Measurements from ENCODE around the gene CARD9.

Gene CARD9

GRCh38 chr9:136337416-136338395 lies 35.8 kb downstream of the CARD9 start:
- Mint-ChIP-seq H3K27ac (no peak overlapping the region), H3K9me3 (no peaks in the 10 kb centered on the region), H3K36me3 (ENCODE audit: low read depth) (peaks cover 7% of the 10 kb centered on the region), H3K27me3 (ENCODE audit: low read depth) (no peaks in the 10 kb centered on the region), H3K4me1 (peaks cover 11% of the 10 kb centered on the region), H3K4me3 (no peak overlapping the region)
- TF ChIP-seq CTCF (IDR thresholded peaks at IDR 0.05; ENCODE audit: unreplicated experiment in 3 of 3) = no peak

- TF ChIP-seq CTCF (IDR thresholded peaks at IDR 0.05; ENCODE audit: unreplicated experiment in 3 of 3) = no peak
- no peaks in the 10 kb centered on the region for H3K9me3 Mint-ChIP-seq
- peaks cover 7% of the 10 kb centered on the region for H3K36me3 Mint-ChIP-seq (ENCODE audit: low read depth)
- H3K27ac Mint-ChIP-seq = no peak overlapping the region
- H3K27me3 Mint-ChIP-seq (ENCODE audit: low read depth) = no peaks in the 10 kb centered on the region
- H3K4me1 Mint-ChIP-seq = peaks cover 8% of the 10 kb centered on the region
- H3K4me3 Mint-ChIP-seq = no peak overlapping the region
Measured at GRCh38 chr9:136336881-136337280, 36.6 kb downstream of the CARD9 start.

GRCh38 chr9:136336156-136336870 lies 37.2 kb downstream of the CARD9 start:
- Mint-ChIP-seq H3K27me3 (ENCODE audit: low read depth) (no peaks in the 10 kb centered on the region), H3K9me3 (no peaks in the 10 kb centered on the region), H3K4me1 (peaks cover 6% of the 10 kb centered on the region), H3K4me3 (no peak overlapping the region), H3K27ac (no peak overlapping the region), H3K36me3 (ENCODE audit: low read depth) (peaks cover 7% of the 10 kb centered on the region)
- no peak for TF ChIP-seq CTCF (IDR thresholded peaks at IDR 0.05; ENCODE audit: unreplicated experiment in 3 of 3)

- no peaks in the 10 kb centered on the region for H3K9me3 Mint-ChIP-seq
- TF ChIP-seq CTCF (IDR thresholded peaks at IDR 0.05; ENCODE audit: unreplicated experiment in 3 of 3) = no peak
- no peak overlapping the region for H3K27ac Mint-ChIP-seq
- no peak overlapping the region for H3K4me3 Mint-ChIP-seq
- H3K27me3 Mint-ChIP-seq (ENCODE audit: low read depth) = no peaks in the 10 kb centered on the region
- H3K4me1 Mint-ChIP-seq = peaks cover 6% of the 10 kb centered on the region
- peaks cover 7% of the 10 kb centered on the region for H3K36me3 Mint-ChIP-seq (ENCODE audit: low read depth)
Measured at GRCh38 chr9:136335296-136336155, 37.9 kb downstream of the CARD9 start.

GRCh38 chr9:136334541-136334940 lies 38.9 kb downstream of the CARD9 start:
- Mint-ChIP-seq H3K36me3 (ENCODE audit: low read depth) (peaks cover 7% of the 10 kb centered on the region), H3K4me3 (no peak overlapping the region), H3K27me3 (ENCODE audit: low read depth) (no peaks in the 10 kb centered on the region), H3K27ac (no peak overlapping the region), H3K9me3 (no peaks in the 10 kb centered on the region), H3K4me1 (peaks cover 6% of the 10 kb centered on the region)
- no peak for TF ChIP-seq CTCF (IDR thresholded peaks at IDR 0.05; ENCODE audit: unreplicated experiment in 3 of 3)

Measured in nephron (organoid).